Daoy (cell line): ENCODE measurements around the gene P2RY8. TPM values are rescaled to one million over a fixed set of nuclear protein-coding genes. Genes with fewer than 3 reads are reported as not detected.
"Not testable (repeated sequence)": the region's sequence is repeated elsewhere in the genome, so short reads cannot be mapped to it uniquely, and the experiment has no call there.

ENCODE experiments used
- DNase-seq: peaks from one replicate; pipeline ENCODE4 v3.0.0-alpha.2; 2015; ENCODE audit warnings: low read depth
- total RNA-seq: library from RNA; depleted of rRNA; stranded (reverse); fragments of >200 nt; shearing (Covaris generic); gene quantifications from 2 replicates; pipeline ENCODE4 v1.2.3, GENCODE V29; 2014

The P2RY8 gene
- total RNA-seq, 1 experiment from 2014 or later, result 0.11 TPM

GRCh38 chrX:1545776-1546408 lies 8.9 kb upstream of the P2RY8 start:
- no peak for DNase-seq

GRCh38 chrX:1542994-1543725 lies 6.2 kb upstream of the P2RY8 start:
- DNase-seq, result no peak

GRCh38 chrX:1539146-1539545 lies 2.2 kb upstream of the P2RY8 start:
- not testable (repeated sequence) for DNase-seq

GRCh38 chrX:1537716-1538090 lies 718 bp upstream of the P2RY8 start:
- DNase-seq, result not testable (repeated sequence)

- DNase-seq, result no peak
These were observed 314 bp downstream of the P2RY8 start for GRCh38 chrX:1536712-1537030.

- no peak for DNase-seq
These were observed 1.5 kb downstream of the P2RY8 start for GRCh38 chrX:1535241-1536041.

- DNase-seq, result no peak
These were observed 2.5 kb downstream of the P2RY8 start for GRCh38 chrX:1534301-1535168.

GRCh38 chrX:1533058-1533457 lies 3.9 kb downstream of the P2RY8 start:
- DNase-seq, result no peak

GRCh38 chrX:1531096-1531890 lies 5.7 kb downstream of the P2RY8 start:
- no peak for DNase-seq

- DNase-seq, result no peak
These were observed 7.2 kb downstream of the P2RY8 start for GRCh38 chrX:1529756-1530155.

- DNase-seq, result no peak
These were observed 7.7 kb downstream of the P2RY8 start for GRCh38 chrX:1529328-1529727.

GRCh38 chrX:1528884-1529203 lies 8.1 kb downstream of the P2RY8 start:
- DNase-seq, result no peak

GRCh38 chrX:1528186-1528883 lies 8.7 kb downstream of the P2RY8 start:
- no peak for DNase-seq

- DNase-seq, result no peak
These were observed 9.5 kb downstream of the P2RY8 start for GRCh38 chrX:1527457-1527856.

GRCh38 chrX:1526565-1526964 lies 10.4 kb downstream of the P2RY8 start:
- DNase-seq, result no peak

GRCh38 chrX:1525583-1526355 lies 11.2 kb downstream of the P2RY8 start:
- DNase-seq, result no peak

- DNase-seq, result no peak
These were observed 12.0 kb downstream of the P2RY8 start for GRCh38 chrX:1524874-1525582.

- not testable (repeated sequence) for DNase-seq
These were observed 14.1 kb downstream of the P2RY8 start for GRCh38 chrX:1522905-1523304.

GRCh38 chrX:1521459-1521956 lies 15.5 kb downstream of the P2RY8 start:
- no peak for DNase-seq
